ENCODE measurements around the gene IFI16.
"Not testable (repeated sequence)": the region's sequence is repeated elsewhere in the genome, so short reads cannot be mapped to it uniquely, and the experiment has no call there.

Gene IFI16

GRCh38 chr1:159012495-159012894 is 2.8 kb downstream of the IFI16 start:
- DNase-seq (ENCODE audit: low read depth): peak; percentile 90

GRCh38 chr1:159014003-159014571 is 4.4 kb downstream of the IFI16 start:
- peak overlapping the region; percentile 99 for H3K4me3 ChIP-seq (ENCODE audit: low read depth, low read length)
- DNase-seq (ENCODE audit: low read depth): no peak
- TF ChIP-seq CTCF (IDR thresholded peaks at IDR 0.05; ENCODE audit: insufficient read depth, low read depth, low read length, missing control alignments): no peak

More at GRCh38 chr1:159012495-159012894, 2.8 kb downstream of the IFI16 start:
- H3K4me3 ChIP-seq (ENCODE audit: low read depth, low read length): peak overlapping the region; percentile 99
- TF ChIP-seq CTCF (IDR thresholded peaks at IDR 0.05; ENCODE audit: insufficient read depth, low read depth, low read length, missing control alignments): no peak

- DNase-seq (ENCODE audit: low read depth): no peak
- no peak for TF ChIP-seq CTCF (IDR thresholded peaks at IDR 0.05; ENCODE audit: insufficient read depth, low read depth, low read length, missing control alignments)
- peak overlapping the region; percentile 99 for H3K4me3 ChIP-seq (ENCODE audit: low read depth, low read length)
Observed at GRCh38 chr1:159014851-159015250, 5.1 kb downstream of the IFI16 start.

GRCh38 chr1:159015440-159015909 is 5.8 kb downstream of the IFI16 start:
- peak overlapping the region; percentile 99 for H3K4me3 ChIP-seq (ENCODE audit: low read depth, low read length)
- peak; percentile 93 for DNase-seq (ENCODE audit: low read depth)
- TF ChIP-seq CTCF (IDR thresholded peaks at IDR 0.05; ENCODE audit: insufficient read depth, low read depth, low read length, missing control alignments): no peak

- no peak for DNase-seq (ENCODE audit: low read depth)
- TF ChIP-seq CTCF (IDR thresholded peaks at IDR 0.05; ENCODE audit: insufficient read depth, low read depth, low read length, missing control alignments): no peak
- no peak overlapping the region for H3K4me3 ChIP-seq (ENCODE audit: low read depth, low read length)
Observed at GRCh38 chr1:159023723-159024122, 14.0 kb downstream of the IFI16 start.

- no peak overlapping the region for H3K4me3 ChIP-seq (ENCODE audit: low read depth, low read length)
- no peak for TF ChIP-seq CTCF (IDR thresholded peaks at IDR 0.05; ENCODE audit: insufficient read depth, low read depth, low read length, missing control alignments)
- no peak for DNase-seq (ENCODE audit: low read depth)
Observed at GRCh38 chr1:159025043-159025442, 15.3 kb downstream of the IFI16 start.

- not testable (repeated sequence) for H3K4me3 ChIP-seq (ENCODE audit: low read depth, low read length); DNase-seq (ENCODE audit: low read depth)
Observed at GRCh38 chr1:159026841-159027240, 17.1 kb downstream of the IFI16 start.
